TTC549 (cell line): ENCODE data around the gene SNX24.
"Not testable (repeated sequence)": the region's sequence is repeated elsewhere in the genome, so short reads cannot be mapped to it uniquely, and the experiment has no call there.

ENCODE experiments used
- FAIRE-seq: peaks from 2 replicates; lab custom pipeline; 2012; peaks lifted over from hg19 to GRCh38; lab: Jason Lieb, UNC

The SNX24 gene, protein sequence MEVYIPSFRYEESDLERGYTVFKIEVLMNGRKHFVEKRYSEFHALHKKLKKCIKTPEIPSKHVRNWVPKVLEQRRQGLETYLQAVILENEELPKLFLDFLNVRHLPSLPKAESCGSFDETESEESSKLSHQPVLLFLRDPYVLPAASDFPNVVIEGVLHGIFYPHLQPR

DNA sequence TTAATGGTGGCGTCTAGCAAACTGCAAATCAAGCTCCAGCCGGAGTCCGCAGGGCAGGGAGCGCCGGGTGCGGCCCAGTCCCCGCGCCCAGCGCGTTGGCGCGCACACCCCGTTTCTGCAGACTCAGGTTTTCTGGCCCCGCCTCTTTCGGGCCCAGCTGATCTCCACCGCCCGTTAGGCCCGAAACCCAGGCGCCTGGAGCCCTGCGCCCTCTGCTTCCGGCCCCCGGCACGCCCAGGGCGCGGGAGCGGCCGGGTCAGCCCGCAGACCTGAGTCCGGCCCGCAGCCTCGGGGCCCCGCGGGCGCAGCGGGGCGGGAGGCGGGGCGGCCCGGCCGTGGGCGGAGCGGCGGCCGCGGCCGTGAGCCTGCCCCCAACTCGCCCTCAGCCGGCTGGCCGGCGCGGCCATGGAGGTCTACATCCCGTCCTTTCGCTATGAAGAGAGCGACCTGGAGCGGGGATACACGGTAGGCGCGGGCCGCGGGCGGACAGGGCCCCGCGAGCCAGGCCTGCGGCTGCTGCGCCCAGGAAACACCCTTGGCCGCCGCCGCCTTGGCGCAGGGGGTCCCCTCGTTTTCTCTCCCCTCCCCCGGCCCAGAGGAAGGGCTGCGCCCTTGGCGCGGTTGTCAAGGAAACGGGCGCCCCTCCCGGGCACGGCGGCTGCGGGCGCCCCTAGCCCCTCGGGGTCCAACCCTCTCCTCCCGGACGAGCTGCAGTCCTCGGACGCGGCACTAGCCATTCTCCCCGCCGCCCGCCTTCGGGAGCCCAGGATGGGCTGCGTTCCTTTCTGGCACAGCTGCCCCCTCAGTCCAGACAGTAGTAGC, at the start of gene SNX24:
Gene SNX24, plus strand, starts transcription at position 385 of the 822 bp plus-strand sequence. Its CDS starts 21 bp downstream, at position 406.
- FAIRE-seq = no peak

DNA sequence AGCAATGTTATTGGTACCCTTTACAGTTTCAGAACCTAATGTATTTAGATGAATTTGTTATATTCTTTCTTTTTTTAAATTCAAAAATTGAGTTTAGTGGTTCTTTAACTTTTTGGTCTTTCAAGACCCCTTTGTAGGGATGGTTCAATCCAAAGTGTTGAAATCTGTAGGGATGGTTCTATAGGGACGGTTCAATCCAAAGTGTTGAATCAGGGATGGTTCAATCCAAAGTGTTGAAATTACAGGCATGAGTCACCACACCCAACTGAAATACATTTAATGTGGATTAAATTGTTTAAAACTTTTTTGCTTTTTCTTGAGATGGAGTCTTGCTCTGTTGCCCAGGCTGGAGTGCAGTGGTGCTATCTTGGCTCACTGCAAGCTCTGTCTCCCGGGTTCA, 39.9 kb upstream of the SNX24 start:
- FAIRE-seq = no peak

DNA sequence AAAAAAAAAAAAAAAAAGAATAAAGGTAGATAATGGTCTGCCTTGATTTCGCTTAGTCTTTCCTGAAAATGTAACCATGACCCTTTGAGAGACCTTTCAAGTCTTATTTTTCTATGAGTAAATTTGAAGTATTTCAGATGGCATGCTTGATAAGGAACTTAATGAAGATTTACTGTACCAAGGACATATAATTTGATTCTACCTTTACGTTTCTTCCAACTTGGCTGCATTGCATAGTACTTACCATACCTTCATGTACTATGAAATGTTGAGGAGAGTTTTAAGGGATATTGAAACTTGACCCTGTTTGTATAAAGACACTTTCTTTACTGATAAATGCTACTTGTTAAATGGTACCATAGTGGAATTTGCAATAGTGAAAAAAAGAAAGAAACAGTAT, 35.0 kb upstream of the SNX24 start:
- FAIRE-seq = no peak

DNA sequence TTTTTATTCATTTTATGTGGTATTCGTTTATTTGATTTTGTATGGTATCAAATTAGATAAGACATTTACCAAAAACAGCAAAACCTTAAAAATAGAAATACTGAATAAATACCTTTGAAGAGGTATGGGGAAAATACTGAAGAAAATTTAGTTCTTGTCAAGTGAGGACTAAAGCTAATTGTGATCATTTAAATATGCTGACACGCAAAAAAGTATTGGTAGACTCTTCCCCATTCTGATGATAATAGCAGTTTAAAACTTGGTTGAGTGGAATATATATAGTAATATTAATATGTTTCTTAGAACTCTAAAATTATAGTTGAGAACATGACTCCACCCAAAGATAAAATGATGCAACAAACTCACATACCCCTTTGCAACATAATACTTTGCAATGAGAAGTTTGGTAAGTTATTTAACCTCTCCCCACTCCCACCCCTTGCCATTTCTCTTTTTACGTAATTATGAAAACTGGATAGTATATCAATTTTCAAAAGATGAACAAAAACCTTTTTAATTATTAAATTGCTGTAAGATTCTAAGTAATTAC, 30.1 kb upstream of the SNX24 start:
- FAIRE-seq = no peak

DNA sequence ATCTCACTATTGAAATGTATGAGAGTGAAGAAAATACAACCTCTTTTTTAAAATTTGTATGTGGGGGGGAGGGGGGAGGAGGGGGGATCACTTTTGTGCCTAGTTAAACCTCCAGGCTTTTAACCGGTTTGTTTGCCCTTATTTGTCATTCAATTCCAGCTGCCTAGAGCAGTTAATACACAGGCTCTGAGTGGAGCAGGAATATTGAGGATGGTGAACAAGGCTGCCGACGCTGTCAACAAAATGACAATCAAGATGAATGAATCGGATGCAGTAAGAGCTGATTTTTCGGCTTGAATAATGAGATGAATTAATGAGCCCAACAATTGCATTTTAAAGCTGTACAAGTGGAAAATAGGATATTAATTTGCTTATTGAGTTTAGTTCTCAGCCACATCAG, 28.7 kb upstream of the SNX24 start:
- FAIRE-seq = no peak

DNA sequence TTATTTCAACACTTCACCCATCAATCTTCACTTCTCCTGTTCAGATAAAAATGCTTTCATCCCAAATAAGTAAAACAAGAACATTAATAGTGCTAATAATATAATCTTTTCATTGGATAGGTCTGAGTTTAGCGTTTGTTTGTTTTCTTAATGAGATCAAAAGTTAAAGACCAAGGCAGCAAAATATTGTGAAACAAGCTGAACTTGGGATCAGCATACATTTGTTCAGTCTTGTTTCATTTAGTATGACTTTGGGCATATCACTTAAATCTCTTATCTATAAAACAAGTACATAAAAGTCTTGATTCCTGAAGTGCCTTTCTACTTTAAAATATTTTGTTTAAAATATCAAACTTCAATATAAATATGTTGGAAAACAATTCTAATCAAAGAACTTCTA, 13.4 kb upstream of the SNX24 start:
- FAIRE-seq = no peak

DNA sequence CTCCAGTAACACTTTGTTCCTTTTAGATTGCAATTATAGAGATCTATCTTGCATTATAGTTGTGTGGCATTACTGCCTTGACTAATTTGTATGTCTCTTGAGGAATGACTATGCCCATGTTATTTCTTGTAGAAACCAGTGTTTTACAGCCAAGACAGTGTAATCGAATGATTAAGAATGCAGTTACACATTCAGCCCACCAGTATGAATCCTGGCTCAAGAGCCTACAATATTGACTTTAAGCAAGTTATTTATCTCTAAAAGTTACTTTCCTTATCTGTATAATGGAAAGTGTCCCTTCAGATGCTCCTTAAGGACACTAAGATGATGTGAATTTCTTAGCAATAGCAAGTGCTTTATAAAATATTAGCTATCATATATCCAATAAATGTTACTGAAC, 9.7 kb upstream of the SNX24 start:
- FAIRE-seq = no peak

DNA sequence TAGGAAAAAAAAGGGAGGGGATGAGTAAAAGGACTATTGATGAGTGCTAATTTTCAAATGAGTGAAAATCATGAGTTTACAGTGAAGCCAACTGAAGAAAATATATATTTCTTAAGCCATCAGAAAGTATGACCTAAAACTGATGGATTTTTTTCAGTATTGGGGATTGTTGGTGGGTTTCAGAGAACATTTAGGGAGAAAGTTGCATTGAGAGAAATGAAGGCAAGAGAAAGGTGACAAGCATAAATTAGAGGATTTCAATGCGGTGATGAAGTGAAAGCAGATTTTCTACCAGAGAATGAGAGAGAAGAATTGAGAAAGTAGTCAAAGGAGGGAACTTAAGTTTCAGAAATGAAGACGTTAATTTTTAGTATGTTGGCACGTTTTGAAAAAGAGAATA, 8.5 kb upstream of the SNX24 start:
- no peak for FAIRE-seq

DNA sequence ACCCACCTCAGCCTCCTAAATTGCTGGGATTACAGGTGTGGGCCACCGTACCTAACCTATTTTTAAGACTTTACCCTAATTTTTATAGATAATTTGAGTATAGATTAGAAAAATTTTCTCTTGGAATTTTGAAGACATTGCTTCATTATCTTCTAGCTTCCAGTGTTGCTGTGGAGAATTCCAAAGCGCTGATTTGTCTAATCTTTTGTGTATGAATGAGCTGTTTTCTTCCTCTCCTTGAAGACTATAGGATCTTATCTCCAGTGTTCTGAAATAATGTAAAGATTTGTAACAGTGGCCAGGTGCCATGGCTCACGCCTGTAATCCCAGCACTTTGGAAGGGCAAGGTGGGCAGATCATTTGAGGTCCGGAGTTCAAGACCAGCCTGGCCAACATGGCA, 5.7 kb upstream of the SNX24 start:
- FAIRE-seq = no peak

DNA sequence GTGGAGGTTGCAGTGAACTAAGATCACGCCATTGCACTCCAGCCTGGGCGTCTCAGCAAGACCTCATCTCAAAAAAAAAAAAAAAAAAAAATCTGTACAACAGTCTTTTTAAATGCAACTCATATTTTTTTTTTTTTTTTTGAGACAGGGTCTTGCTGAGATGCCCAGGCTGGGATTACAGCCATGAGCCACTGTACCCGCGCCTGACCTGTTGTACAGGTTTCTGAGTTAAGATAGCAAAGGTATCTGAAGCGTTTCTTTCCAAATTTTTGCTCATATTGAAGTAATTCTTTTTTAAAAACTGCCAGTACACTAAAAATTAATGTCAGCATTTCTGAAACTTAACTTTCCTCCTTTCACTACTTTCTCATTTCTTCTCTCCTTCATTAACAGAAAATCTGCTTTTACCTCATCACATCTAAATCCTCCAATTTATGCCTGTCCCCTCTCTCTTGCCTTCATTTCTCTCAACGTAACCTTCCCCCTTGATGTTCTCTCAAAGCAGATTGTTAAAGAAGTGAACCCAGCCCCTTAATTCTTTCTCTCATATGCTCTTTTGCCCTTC, 3.3 kb upstream of the SNX24 start:
- no peak for FAIRE-seq

DNA sequence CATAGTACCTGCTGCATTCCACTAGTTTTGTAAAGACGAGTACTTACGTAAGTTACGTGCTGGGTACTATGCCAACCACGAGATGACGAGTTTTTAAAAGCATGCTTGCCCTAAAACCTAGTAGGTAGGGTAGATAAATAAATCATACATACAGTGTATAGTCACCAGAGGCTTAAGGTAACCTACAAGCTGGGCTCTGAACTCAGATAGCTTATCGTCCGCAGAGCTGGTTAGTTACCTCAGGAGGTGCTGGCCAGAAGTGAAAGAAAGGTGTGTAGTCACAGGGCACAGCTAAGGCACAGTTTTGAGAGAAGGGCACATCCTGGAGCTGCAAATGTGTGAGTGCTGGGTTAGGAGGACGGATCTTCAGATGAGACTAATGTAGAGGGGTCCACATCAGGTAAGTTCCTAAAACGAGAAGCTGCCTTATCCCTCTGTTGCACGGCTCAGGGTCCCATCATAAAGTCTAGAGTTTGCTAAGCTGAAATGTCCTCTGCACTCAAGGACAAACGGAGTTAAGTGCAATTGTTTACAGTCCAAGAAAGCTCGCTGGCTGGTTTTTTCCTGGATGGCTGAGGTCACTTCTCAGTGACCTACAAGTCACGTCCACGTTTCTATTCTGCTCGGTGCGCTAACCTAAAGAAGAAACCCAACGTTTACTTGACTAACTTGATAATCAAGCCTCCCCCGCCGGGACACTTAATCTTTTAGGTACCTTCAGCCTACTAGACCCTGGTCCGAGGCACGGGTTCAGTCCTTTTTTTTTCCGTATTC, 1.1 kb upstream of the SNX24 start:
- FAIRE-seq = no peak

DNA sequence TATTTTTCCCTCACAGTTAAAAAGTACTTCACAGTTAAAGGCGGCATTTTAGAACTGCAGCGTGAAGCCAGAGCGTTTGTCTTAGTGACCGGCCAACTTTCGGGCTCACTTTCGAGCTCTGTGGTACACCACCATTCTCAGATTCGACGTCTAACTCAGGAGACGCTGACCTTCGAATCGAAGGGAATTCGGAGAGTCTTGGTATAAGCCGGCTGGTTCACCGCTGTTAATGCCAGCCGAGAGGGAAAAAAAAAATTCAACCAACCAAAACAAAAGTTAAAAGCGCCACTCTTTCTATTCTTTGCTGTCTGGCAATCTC, 544 bp upstream of the SNX24 start:
- no peak for FAIRE-seq

DNA sequence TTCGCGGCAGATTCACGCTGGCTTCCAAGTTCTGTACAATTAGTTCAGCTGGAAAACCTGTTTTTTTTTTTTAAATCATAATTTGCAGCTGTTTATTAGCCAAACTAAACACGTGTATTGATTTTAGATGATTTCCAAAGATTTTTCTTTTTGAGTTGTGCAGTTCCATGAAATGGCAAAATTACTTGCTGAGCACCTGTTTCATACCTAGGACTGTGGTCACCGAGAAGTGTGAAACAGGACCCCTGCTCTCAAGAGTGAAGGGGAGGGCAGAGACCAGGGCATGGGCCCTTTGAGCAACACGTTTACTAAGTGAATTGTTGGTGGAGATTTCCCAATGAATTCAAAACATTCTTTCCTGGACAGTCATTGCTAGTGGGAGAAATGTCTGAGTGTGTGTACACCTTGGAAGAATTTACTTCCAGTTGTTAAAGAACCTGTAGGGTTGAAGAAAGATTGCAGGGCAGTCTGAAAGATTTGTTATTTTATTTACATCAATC, 688 bp downstream of the SNX24 start:
- no peak for FAIRE-seq

DNA sequence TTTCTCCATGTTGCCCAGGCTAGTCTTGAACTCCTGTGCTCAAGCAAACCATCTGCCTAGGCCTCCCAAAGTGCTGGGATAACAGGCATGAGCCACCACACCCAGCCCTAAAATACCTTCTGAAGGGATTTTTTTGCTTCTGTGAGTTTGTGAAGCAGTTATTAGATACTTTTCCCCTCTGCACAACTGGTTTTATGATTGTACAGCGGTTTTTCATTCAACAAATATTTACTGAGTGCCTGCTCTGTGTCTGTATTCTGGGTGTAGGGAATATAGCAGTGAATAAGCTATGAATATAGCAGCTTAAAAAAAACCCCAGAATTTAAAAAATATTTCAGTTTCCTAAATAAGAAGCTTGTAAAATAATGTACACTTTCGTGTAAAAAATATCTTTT, 2.3 kb downstream of the SNX24 start:
- no peak for FAIRE-seq

DNA sequence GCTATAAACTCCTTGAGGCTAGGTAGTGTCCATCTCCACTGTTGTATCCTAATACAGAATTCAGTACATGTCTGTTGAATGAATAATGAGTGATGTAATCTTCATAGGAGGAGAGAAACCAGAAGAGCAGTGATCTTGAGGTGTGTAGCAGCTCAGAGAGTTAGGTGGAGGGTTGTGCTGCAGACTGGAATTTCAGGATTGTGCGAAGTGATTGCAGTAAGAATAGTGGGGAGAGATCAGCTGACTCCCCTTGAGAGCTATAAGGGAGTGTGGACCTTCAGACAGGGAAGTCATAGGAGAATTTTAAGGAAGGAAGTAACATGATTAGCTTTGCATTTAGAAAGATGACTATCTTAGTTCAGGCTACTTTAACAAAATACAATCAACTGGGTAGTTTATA, 4.4 kb downstream of the SNX24 start:
- no peak for FAIRE-seq

DNA sequence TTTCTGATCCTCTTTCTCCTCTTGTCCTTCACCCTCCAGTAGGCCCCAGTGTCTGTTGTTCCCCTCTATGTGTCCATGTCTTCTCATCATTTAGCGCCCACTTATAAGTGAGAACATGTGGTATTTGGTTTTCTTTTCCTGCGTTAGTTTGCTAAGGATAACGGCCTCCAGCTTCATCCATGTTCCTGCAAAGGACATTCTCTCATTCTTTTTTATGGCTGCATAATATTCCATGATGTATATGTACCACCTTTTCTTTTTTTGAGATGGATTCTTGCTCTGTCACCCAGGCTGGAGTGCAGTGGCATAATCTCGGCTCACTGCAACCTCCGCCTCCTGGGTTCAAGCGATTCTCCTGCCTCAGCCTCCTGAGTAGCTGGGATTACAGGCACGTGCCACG, 12.1 kb downstream of the SNX24 start:
- FAIRE-seq = not testable (repeated sequence)

DNA sequence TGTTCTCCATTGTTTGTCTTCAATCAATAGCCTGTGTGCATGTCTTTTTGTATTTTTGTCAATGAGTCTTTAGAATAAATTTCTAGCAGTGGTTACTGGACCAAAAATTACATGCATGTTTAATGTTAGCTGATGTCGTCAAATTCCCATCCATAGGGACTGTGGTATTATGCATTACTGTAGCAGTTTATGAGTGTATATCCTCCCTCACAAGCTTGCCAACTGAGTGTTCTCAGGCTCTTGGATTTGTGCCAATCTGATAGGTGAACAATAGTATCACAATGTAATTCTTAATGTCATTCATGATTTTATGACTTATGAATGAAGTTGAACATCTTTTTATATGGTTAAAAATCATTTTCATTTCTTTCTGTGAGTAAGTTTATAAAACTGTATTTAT, 13.0 kb downstream of the SNX24 start:
- no peak for FAIRE-seq

DNA sequence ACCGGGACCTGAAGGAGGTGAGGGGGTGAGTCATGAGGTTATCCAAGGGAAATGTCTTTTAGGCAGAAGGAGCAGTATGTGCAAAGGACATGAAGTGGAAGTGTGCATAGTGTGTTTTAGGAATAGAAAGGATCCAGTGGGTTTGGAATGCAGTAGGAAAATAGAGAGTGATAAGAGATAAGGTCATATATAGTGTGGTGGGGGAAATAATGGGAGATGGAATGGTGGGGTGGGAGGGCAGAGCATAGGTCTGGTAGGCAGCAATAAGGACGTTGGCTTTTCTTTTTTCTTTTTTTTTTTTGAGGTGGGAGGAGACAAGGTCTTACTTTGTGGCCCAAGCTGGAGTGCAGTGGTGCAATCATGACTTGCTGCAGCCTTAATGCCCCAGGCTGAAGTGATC, 17.8 kb downstream of the SNX24 start:
- no peak for FAIRE-seq

DNA sequence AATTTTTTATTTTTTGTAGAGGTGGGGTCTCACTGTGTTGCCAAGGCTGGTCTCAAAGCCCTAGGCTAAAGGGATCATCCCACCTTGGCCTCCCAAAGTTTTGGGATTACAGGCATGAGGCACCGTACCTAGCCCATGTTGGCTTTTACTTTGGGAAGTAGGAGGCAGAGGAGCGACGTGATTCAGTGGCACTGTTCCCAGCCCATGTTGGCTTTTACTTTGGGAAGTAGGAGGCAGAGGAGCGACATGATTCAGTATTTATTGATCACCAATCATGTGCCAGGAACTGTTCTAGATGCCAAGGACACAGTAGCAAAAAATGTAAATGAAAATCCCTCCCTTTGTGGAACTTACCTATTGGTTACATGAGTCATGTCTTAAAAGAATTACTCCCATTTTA, 18.3 kb downstream of the SNX24 start:
- FAIRE-seq = no peak

DNA sequence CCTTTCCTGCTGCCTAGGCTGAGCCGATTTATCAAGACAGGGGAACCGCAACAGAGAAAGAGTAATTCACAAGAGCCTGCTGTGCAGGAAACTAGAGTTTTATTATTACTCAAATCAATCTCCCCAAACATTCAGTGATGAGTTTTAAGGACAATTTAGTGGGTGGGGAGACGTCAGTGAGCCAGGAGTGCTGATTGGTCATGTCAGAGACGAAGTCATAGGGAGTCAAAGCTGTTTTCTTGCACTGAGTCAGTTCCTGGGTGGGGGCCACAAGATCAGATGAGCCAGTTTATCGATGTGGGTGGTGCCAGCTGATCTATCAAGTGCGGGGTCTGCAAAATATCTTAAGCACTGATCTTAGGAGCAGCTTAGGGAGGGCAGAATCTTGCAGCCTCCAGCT, 19.0 kb downstream of the SNX24 start:
- FAIRE-seq = no peak

DNA sequence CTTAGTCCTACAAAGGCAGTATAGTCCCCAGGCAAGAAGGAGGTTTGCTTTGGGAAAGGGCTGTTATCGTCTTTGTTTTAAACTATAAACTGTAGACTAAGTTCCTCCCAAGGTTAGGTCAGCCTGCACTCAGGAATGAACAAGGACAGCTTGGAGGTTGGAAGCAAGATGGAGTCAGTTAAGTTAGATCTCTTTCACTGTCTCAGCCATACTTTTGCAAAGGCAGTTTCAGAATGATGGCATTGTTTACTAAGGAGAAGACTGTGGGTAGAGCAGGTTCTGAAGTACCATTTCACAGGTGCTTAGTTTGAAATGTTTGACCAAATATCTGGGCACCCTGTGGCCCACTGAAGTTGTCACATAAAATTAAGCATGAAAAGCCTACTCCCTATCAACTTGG, 19.4 kb downstream of the SNX24 start:
- FAIRE-seq = no peak

DNA sequence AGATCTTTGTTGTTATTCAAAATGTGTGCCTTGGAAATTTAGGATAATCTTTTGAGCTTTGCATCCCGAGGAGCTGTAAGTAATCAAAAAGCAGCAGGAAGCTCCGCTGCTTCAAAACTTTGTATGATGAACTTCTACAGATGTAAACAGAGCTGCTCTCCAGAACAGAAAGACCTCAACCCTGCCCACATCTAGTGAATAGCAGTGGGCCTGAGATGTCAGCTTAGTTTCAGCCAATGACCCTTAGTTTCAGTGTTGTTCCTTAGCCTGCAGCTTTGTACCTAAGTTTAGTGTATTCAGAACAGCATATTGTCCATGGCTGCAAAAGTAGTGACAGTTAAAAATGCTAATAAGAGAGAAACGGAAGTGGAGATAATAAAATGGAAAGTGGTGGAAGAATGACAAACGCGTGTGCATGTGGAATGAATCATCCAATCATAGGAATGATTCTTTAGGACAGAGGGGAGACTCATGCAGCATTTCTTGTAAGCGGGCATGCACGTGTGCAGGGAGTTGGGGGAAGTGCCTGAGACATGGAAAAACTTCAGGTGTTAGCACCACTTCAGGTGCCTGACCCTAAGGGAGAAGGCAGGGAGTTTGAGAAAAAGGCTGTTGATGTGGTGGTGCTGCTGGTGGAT, 24.9 kb downstream of the SNX24 start:
- FAIRE-seq = no peak
